ENCODE results near the gene NOL3.

DNA sequence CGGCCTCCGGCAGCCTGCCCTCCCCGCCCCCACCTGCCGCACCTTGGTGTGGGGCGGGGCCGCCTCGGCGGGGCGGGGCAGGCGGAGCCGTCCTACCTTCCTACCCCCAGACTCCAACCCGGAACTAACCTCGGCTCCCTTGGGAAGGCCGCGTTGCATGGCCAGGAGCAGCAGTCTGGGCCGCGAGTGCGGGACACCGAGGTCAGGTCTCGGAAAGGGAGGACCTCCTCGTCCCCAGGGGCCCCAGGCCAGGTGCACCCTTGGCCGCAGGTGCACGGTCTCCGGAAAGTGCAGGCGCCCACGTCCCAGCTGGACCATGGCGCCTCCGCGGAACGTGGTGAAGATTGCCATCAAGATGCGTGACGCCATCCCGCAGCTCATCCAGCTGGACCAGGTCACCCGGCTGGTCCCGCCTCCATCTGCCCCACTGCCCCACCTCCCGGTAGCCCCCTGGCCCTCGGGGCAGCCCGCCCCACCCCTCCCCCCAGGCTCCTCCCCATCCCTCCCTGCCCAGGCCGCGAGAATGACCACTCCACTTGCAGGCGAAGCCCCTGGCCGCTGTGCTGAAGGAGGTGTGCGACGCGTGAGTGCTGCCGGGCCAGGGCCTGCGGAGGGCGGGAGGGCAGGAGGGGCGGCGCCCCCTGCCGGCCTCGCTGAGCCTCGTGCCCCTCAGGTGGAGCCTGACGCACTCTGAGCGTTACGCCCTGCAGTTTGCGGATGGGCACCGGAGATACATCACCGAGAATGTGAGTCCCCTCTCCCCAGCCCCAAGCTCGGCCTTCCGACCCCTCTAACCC lies 28.9 kb downstream of the NOL3 start, which contains the start of gene ELMO3:
- peak in 2 of 3 donors; percentile 91 to 92 for TF ChIP-seq POLR2AphosphoS5 (IDR thresholded peaks at IDR 0.05)
- peak in 1 of 4 donors; percentile 47 for TF ChIP-seq POLR2A (IDR thresholded peaks at IDR 0.05)
- peak in 4 of 7 experiments; percentile 9 to 41 (median 31) for TF ChIP-seq CTCF (IDR thresholded peaks at IDR 0.05)
